ENCODE measurements around the gene RER1.

Gene RER1

DNA sequence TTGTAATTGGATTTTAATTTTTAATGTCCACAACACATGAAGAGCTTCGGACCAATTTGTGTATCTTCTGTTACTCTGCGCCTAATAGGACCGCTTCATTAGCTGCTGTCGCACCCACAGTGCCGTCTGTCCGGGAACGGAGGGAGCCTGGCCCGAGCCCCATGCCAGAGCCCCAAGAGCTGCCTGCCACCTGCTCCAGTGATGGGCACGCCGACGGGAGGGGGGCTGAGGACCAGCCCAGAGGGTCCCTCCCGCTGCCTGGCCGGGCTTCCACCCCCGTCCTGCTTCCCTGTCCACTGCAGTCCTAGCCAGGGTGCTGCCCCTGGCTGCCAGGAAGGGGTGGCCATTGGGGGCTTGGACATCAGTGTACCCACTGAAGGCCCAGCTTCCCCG is 54.2 kb downstream of the RER1 start:
- no peak for DNase-seq (ENCODE audit: low spot score)

DNA sequence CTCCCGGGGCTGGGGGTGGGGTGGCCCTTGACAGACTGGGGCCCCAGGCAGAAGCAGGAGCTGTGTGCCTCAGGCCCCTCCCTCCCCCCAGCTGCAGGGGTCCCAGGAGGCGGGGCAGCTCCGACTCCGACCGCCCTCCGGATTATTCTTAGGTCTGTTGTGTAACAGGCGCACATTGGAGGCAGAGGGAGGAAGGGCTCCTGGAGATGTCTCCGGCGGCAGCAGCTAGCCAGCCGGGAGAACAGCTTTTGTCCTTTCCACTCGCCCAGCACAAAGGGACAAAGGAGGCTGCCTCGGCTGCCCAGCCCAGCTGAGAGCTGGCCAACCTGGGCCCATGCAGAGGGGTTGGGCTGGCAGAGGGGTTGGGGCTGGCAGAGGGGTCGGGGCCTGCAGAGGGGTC is 54.8 kb downstream of the RER1 start:
- no peak for DNase-seq (ENCODE audit: low spot score)

DNA sequence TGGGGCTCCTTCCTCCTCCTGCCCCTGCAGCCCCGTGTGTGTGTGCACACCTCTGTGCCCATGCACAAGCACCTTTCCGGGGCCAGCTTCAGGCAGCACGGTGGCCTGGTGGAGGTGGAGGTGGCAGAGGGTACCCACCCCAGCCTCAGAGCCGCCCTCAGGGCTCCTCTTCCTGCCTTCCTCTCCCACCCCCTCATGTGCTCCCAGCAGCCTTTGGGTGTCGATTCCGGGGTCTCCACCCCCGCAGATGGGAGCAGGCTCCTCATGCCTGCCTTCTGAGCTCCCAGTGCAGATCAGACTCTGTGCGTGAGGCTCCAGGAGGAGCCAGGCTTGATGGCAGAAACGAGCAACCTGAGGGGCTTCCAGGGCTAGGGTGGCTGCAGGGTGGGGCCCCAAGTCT is 55.2 kb downstream of the RER1 start:
- no peak for DNase-seq (ENCODE audit: low spot score)

DNA sequence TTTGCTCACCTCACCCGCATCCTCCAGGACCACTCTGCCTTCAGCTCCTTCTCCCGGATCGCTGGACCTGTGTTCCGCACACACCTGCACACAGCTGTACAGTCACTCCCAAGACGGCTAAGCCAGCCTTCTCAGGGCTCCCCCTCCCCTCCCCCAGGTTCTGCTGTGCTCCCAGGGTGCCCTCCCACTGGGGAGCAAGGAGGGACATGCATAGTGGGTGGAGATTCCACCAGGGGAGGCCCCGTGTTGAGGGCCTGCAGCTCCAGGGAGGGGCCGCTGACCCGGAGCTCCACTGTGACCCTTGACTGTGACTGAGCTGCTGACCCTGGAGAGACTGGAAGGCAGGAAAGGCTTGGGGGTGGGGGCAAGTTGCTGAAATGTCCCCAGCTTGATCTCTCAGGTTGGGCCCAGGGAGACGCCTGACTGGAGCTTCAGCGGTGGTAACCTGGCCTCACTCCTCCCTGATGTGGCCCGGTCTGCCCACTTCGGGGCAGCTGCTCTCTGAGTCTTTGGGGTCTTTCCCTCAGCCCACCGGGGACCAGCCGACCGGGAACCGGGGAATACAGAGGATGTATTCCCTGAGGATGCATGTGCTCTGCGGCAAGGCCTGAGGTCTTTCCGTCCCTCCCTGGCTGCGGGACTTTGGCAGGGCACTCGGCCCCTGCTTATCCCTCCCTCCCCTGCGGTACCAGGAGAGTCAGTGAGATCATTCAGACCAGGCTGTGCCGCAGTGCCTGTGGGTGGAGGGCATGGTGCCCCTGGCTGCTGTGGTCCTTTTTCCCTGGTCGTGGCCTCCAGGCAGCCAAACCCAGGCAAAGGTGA is 55.8 kb downstream of the RER1 start:
- DNase-seq (ENCODE audit: low spot score), result no peak

DNA sequence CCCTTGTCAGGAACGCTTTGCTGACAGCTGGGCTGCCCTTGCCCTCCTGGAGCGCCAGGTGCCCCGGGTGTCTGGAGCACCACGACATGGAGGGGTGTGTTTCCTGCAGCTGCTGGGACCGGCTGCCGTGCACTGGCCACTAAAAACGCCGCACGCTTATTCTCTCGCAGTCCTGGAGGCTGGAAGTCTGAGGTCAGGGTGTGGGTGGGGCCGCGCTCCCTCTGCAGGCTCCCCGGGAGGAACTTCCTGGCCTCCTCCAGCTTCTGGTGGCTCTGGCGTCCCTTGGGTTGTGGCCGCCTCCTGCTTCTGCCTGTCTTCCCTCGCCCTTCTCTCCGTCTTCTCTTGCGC is 56.4 kb downstream of the RER1 start:
- DNase-seq (ENCODE audit: low spot score), result no peak

DNA sequence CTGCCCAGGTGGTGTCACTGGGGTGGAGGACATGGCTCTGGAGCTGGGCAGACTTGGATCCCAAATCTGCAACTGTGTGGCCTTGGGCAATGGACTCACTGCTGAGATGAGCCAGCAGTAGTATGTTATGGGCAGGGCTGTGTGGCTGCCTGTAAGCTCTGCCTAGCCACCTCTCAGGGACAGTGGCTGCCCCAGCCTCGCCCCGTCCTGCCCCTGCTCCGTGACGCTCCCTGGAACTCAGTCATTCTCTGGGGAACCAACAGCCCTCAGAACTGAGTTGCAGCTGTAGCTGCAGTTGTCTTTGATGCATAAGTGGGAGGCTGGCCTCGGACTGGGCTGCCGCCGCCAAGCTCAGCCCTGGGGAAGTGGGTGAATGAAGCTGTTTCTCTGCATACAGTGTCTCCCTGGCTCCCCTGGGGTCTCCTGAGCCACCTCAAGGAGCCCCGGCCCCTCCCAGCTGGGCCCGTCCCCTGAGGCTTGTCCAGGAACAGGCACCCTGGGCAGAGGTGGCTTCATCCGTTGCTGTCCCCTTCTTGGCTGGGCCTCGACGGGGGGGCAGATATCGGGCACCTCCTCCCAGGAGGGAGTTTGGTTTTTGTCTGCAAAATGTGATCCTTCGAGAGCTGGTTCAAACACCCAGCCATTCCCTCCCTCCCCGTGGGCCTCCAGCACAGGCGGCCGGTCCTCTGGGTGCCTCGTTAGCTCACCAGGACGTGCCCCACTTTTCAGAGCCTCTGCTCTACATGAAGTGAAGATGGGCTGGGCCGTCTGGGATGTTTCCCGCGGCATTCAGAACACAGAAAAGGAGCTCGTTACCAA is 58.2 kb downstream of the RER1 start:
- no peak for DNase-seq (ENCODE audit: low spot score)

DNA sequence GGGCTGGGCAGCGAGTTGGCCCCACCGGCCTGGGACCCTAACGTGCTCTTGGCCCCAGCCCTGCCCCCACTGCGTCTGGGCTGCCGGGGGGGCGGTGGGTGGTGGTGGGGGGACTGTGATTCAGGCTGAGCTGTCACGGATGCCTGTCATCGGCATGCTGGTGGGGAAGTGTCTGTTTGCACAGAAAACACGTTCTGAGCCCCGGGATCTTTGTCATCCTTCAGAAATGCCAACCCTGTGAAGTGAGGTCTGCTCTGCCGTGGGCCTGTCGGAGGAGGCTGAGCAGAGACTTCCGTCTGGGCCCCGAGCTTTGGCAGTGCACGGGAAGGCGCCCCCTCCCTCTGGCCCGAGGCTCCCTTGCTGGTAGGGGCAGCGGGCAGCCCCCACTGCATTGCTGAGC is 60.1 kb downstream of the RER1 start:
- DNase-seq (ENCODE audit: low spot score), result peak; percentile 99

DNA sequence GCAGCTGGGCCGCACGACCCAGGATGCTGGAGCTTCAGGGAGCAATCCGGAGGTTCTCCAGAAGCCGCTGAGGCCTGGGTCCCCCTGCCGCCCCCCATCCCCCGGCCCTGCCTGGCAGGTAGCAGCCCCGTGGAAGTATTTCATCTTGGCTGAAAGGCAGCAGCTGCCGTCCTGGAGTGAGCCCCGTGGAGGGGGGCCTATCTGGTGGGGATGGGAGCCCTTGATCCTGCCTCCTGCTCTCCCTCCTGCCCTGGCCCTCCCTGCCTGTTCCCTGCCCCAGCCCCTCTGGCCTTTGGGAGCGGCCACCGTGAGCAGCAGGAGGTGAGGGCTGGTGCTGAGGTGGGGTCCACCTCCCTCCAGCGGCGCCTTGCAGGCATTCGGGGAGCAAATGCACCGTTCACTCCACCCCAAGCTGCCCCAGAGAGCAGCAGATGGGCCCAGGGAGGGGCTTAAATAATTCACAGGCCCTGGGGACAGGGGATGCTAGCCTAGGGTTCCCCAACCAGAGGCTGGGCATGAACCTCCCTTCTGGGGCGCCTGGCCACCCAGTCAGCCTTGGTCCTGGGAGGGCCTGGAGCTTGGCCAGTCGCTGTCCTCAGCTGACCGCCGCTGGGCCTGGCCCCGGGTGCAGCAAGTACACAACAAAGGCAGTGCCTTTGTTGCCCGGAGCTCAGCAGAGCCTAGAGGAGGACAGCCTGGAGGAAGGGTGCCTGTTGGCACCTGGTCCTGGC is 60.7 kb downstream of the RER1 start:
- DNase-seq (ENCODE audit: low spot score), result peak; percentile 71

DNA sequence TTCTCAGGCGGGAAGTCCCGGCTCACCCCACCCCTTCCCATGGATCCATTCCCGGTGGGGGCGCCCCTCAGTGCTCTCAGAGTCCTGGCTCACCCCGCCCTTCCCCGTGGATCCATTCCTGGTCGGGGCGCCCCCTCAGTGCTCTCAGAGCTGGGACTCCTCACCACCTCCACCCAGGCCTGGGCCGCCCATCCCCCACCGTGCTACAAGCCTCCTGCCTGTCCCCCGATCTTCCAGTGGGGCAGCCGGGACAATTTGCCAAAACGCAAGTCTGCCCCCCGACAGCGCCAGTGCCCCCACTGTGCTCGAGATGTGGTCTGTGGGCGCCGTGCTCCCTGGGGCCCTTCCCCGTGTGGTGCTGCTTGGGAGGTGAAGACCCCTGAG is 61.3 kb downstream of the RER1 start:
- DNase-seq (ENCODE audit: low spot score), result no peak

DNA sequence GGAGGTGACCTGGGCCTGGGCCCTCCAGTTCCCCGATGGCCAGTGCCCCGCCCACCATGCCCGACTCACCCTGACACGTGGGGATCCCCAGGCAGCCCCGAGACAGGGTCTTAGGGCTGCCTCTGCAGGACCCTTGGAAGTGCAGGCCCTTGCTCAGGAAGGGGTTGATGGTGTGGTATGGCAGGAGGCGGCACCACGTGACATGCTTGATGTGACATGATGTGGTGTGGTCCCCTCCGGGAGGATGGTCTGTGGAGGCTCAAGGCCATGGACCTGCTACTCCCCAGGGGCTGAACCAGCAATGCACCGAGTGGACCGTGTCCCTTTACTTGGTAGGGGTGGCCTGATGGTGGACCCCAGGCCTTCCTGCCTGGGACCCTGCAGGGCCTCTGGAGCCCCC is 62.6 kb downstream of the RER1 start:
- no peak for DNase-seq (ENCODE audit: low spot score)
